PC-3 (cell line): Measurements from ENCODE around the gene PRTFDC1. TPM values are rescaled to one million over a fixed set of nuclear protein-coding genes. Genes with fewer than 3 reads are reported as not detected.

ENCODE experiments used
- ATAC-seq: fragments of 200-7000 bp; cut with Tn5 transposase; 2 replicates; pipeline ENCODE4 v1.9.1; 2020; ENCODE audit warnings: mild to moderate bottlenecking, moderate library complexity
- BruUV-seq: library from RNA; stranded (reverse); fragments of 400-500 nt; replicated peaks from 2 replicates; lab custom pipeline; 2021; lab: Mats Ljungman, UMichigan
- CTCF ChIA-PET: fragments of 300-600 bp; sonication (Branson Sonifier 250); formaldehyde crosslinking; loops from one replicate; lab custom pipeline; 2022; ENCODE audit warnings: antibody characterized with exemption; lab: Charles Lee
- POLR2A ChIA-PET: fragments of 300-600 bp; sonication (Branson Sonifier 250); formaldehyde crosslinking; loops from one replicate; lab custom pipeline; 2022; ENCODE audit warnings: antibody characterized with exemption; ENCODE audit not compliant: unreplicated experiment; lab: Charles Lee
- DNase-seq: peaks from one replicate; pipeline ENCODE4 v3.0.0-alpha.2; 2015
- H2AFZ ChIP-seq: fragments of 300-600 bp; sonication (generic); 2 replicates; pipeline ENCODE4 v1.6.0; 2016; ENCODE audit warnings: antibody characterized with exemption, low read length
- H3F3A ChIP-seq: fragments of 300-600 bp; sonication (generic); one replicate; pipeline ENCODE4 v1.6.0; 2017; ENCODE audit warnings: antibody characterized with exemption, low read length, control low read depth, mild to moderate bottlenecking; ENCODE audit not compliant: unreplicated experiment
- H3K27ac ChIP-seq: fragments of 300-600 bp; sonication (generic); 2 replicates; pipeline ENCODE4 v1.5.1; 2016; ENCODE audit warnings: mild to moderate bottlenecking, low read length
- H3K27me3 ChIP-seq: fragments of 300-600 bp; sonication (generic); 2 replicates; pipeline ENCODE4 v1.6.1; 2016; ENCODE audit warnings: low read length, mixed read lengths
- H3K36me3 ChIP-seq: fragments of 300-600 bp; sonication (generic); 2 replicates; pipeline ENCODE4 v1.6.1; 2016; ENCODE audit warnings: low read depth, mixed run types, low read length, mixed read lengths
- H3K4me1 ChIP-seq: fragments of 300-600 bp; sonication (generic); 2 replicates; pipeline ENCODE4 v1.5.1; 2016; ENCODE audit warnings: low read length; ENCODE audit not compliant: insufficient read depth
- H3K4me2 ChIP-seq: fragments of 300-600 bp; sonication (generic); 2 replicates; pipeline ENCODE4 v1.6.0; 2016; ENCODE audit warnings: low read length
- H3K4me3 ChIP-seq: fragments of 300-600 bp; sonication (generic); 2 replicates; pipeline ENCODE4 v1.5.1; 2016; ENCODE audit warnings: mild to moderate bottlenecking, low read length, mixed read lengths
- H3K79me2 ChIP-seq: fragments of 300-600 bp; sonication (generic); 2 replicates; pipeline ENCODE4 v1.6.1; 2017; ENCODE audit warnings: low read length, mixed read lengths
- H3K9ac ChIP-seq: fragments of 300-600 bp; sonication (generic); 2 replicates; pipeline ENCODE4 v1.6.0; 2016; ENCODE audit warnings: mild to moderate bottlenecking, low read length
- H3K9me2 ChIP-seq: fragments of 300-600 bp; sonication (generic); replicated peaks from 2 replicates; pipeline ENCODE4 v1.6.1; 2016; ENCODE audit warnings: mixed run types, low read length, mixed read lengths
- H3K9me3 ChIP-seq: fragments of 300-600 bp; sonication (generic); 2 replicates; pipeline ENCODE4 v1.6.1; 2016; ENCODE audit warnings: low read length, mixed read lengths
- H4K20me1 ChIP-seq: fragments of 300-600 bp; sonication (generic); 2 replicates; pipeline ENCODE4 v1.6.1; 2016; ENCODE audit warnings: low read length, mixed read lengths
- CTCF ChIP-seq: fragments of 300-600 bp; sonication (generic); conservative IDR thresholded peaks from 2 replicates; pipeline ENCODE4 v1.5.1; 2017; ENCODE audit warnings: antibody characterized with exemption, low read depth, mild to moderate bottlenecking, low read length
- EZH2 ChIP-seq: fragments of 300-600 bp; sonication (generic); IDR thresholded peaks from one replicate; pipeline ENCODE4 v1.6.1; 2017; ENCODE audit warnings: antibody characterized with exemption, mild to moderate bottlenecking, low read length; ENCODE audit not compliant: unreplicated experiment
- EZH2phosphoT487 ChIP-seq: fragments of 300-600 bp; sonication (generic); IDR thresholded peaks from 2 replicates; pipeline ENCODE4 v1.6.1; 2018; ENCODE audit warnings: mild to moderate bottlenecking, antibody characterized with exemption, low read length, borderline replicate concordance
- intact Hi-C: fragments of 100-400 bp; cut with micrococcal nuclease; formaldehyde crosslinking; loops from 2 replicates; pipeline ENCODE4 v1.9.0; 2023
- total RNA-seq: library from RNA; depleted of rRNA; stranded (reverse); fragments of >200 nt; gene quantifications from 2 replicates; pipeline ENCODE4 v1.2.3, GENCODE V29; 2014

Gene PRTFDC1
- total RNA-seq, 1 experiment from 2014 or later, result 10.2 TPM

GRCh38 chr10:24983130-24983529, 30.7 kb upstream of the PRTFDC1 start:
- CTCF ChIA-PET, result no interaction called here
- H3K9me3 ChIP-seq, result no peaks in the 10 kb centered on the region
- no peak overlapping the region for H3K27ac ChIP-seq
- no peaks in the 10 kb centered on the region for H3F3A ChIP-seq
- TF ChIP-seq EZH2, result no peak
- TF ChIP-seq CTCF, result no peak
- TF ChIP-seq EZH2phosphoT487, result no peak
- POLR2A ChIA-PET, result no interaction called here
- no peak overlapping the region for H3K9ac ChIP-seq
- BruUV-seq, result no TSS peak
- H3K4me2 ChIP-seq, result no peak overlapping the region
- H4K20me1 ChIP-seq, result no peaks in the 10 kb centered on the region
- no peak overlapping the region for H2AFZ ChIP-seq
- H3K79me2 ChIP-seq, result no peaks in the 10 kb centered on the region
- no peak for ATAC-seq
- H3K27me3 ChIP-seq, result no peaks in the 10 kb centered on the region
- no peaks in the 10 kb centered on the region for H3K4me1 ChIP-seq
- no peak for DNase-seq
- no peaks in the 10 kb centered on the region for H3K36me3 ChIP-seq
- intact Hi-C loops, result no loop called here
- no peak overlapping the region for H3K4me3 ChIP-seq
- no peaks in the 10 kb centered on the region for H3K9me2 ChIP-seq

GRCh38 chr10:24982319-24983112, 30.1 kb upstream of the PRTFDC1 start:
- POLR2A ChIA-PET, result no interaction called here
- no peak for DNase-seq
- H3K36me3 ChIP-seq, result no peaks in the 10 kb centered on the region
- BruUV-seq, result no TSS peak
- H4K20me1 ChIP-seq, result no peaks in the 10 kb centered on the region
- intact Hi-C loops, result no loop called here
- no peaks in the 10 kb centered on the region for H3F3A ChIP-seq
- no peak overlapping the region for H3K4me3 ChIP-seq
- no peak overlapping the region for H3K4me2 ChIP-seq
- CTCF ChIA-PET, result no interaction called here
- no peaks in the 10 kb centered on the region for H3K4me1 ChIP-seq
- no peak overlapping the region for H3K9ac ChIP-seq
- no peak for ATAC-seq
- no peaks in the 10 kb centered on the region for H3K27me3 ChIP-seq
- H3K79me2 ChIP-seq, result no peaks in the 10 kb centered on the region
- no peaks in the 10 kb centered on the region for H3K9me2 ChIP-seq
- no peak overlapping the region for H3K27ac ChIP-seq
- no peaks in the 10 kb centered on the region for H3K9me3 ChIP-seq
- TF ChIP-seq EZH2phosphoT487 (no peak), CTCF (no peak), EZH2 (no peak)
- H2AFZ ChIP-seq, result no peak overlapping the region

DNA sequence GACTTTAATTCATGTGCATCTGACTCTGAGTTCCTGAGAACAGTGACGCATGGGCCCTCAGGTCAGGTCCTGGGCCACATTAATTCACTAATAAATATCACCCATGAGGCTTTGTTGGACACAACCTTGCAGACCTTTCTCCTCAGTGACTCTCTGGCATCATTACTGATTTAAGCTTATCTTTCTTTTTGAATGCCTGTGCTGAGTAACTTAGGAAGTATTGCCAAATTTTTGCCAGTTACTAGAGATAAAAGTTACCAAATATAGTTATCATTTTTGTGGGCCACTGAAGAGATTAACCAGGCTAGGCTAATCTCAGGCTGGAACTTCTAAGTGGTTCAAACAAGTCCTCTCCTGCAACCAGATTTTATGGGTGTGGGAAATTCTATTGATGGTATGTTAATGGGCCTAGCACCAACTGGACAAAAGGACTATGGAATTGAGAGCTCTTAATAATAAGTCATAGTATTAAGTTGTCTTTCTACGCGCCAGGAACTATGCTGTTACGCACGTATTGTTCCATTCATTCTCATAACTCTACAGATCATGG, 28.8 kb upstream of the PRTFDC1 start:
- BruUV-seq, result no TSS peak
- no peaks in the 10 kb centered on the region for H3K79me2 ChIP-seq
- H3K9me3 ChIP-seq, result no peaks in the 10 kb centered on the region
- ATAC-seq (no peak), DNase-seq (no peak)
- no peaks in the 10 kb centered on the region for H3F3A ChIP-seq
- H2AFZ ChIP-seq, result no peak overlapping the region
- H3K4me2 ChIP-seq, result no peak overlapping the region
- POLR2A ChIA-PET, result no interaction called here
- H3K27ac ChIP-seq, result no peak overlapping the region
- CTCF ChIA-PET, result no interaction called here
- no peak overlapping the region for H3K4me3 ChIP-seq
- no peaks in the 10 kb centered on the region for H3K9me2 ChIP-seq
- H4K20me1 ChIP-seq, result no peaks in the 10 kb centered on the region
- no peak overlapping the region for H3K9ac ChIP-seq
- no peaks in the 10 kb centered on the region for H3K4me1 ChIP-seq
- TF ChIP-seq EZH2 (no peak), CTCF (no peak), EZH2phosphoT487 (no peak)
- H3K36me3 ChIP-seq, result no peaks in the 10 kb centered on the region
- intact Hi-C loops, result no loop called here
- no peaks in the 10 kb centered on the region for H3K27me3 ChIP-seq
